ENCODE results near the gene SLC26A1. TPM values are rescaled to one million over a fixed set of nuclear protein-coding genes. Genes with fewer than 3 reads are reported as not detected.

SLC26A1 gene
- total and polyA plus RNA-seq, 2 of the 13 experiments (the other 11 are each of a cell fraction or from before 2014, with no cell fraction given): 5.4 to 22.9 TPM

- no peak for TF ChIP-seq TOE1 (CRISPR knock-in tag; IDR thresholded peaks at IDR 0.05)
- TF ChIP-seq IKZF1 (IDR thresholded peaks at IDR 0.05): no peak
- peak; percentile 42; the same call in 1 of the 2 replicates for TF ChIP-seq CEBPG (CRISPR knock-in tag; IDR thresholded peaks at IDR 0.05)
- TF ChIP-seq, protein P1, sequence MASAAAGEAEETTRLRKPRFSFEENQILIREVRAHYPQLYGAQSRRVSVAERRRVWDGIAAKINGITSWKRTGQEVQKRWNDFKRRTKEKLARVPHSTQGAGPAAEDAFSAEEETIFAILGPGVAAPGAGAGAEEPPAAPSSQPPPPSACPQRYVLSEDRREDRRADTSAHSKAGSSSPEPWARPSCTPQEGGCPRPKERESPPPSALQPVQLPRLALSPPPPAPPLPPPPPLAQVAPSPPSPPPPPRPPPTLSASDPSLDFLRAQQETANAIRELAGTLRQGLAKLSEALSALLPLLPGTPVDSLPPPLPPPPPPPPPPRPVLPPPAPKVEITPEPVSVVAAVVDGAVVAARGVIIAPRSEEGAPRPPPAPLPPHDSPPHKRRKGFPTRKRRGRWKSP (CRISPR knock-in tag; IDR thresholded peaks at IDR 0.05): no peak
- TF ChIP-seq HOXA3 (CRISPR knock-in tag; IDR thresholded peaks at IDR 0.05): peak; percentile 70
- TF ChIP-seq, protein P2, sequence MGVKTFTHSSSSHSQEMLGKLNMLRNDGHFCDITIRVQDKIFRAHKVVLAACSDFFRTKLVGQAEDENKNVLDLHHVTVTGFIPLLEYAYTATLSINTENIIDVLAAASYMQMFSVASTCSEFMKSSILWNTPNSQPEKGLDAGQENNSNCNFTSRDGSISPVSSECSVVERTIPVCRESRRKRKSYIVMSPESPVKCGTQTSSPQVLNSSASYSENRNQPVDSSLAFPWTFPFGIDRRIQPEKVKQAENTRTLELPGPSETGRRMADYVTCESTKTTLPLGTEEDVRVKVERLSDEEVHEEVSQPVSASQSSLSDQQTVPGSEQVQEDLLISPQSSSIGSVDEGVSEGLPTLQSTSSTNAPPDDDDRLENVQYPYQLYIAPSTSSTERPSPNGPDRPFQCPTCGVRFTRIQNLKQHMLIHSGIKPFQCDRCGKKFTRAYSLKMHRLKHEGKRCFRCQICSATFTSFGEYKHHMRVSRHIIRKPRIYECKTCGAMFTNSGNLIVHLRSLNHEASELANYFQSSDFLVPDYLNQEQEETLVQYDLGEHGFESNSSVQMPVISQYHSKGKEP (CRISPR knock-in tag; IDR thresholded peaks at IDR 0.05): no peak
- TF ChIP-seq, protein P3, sequence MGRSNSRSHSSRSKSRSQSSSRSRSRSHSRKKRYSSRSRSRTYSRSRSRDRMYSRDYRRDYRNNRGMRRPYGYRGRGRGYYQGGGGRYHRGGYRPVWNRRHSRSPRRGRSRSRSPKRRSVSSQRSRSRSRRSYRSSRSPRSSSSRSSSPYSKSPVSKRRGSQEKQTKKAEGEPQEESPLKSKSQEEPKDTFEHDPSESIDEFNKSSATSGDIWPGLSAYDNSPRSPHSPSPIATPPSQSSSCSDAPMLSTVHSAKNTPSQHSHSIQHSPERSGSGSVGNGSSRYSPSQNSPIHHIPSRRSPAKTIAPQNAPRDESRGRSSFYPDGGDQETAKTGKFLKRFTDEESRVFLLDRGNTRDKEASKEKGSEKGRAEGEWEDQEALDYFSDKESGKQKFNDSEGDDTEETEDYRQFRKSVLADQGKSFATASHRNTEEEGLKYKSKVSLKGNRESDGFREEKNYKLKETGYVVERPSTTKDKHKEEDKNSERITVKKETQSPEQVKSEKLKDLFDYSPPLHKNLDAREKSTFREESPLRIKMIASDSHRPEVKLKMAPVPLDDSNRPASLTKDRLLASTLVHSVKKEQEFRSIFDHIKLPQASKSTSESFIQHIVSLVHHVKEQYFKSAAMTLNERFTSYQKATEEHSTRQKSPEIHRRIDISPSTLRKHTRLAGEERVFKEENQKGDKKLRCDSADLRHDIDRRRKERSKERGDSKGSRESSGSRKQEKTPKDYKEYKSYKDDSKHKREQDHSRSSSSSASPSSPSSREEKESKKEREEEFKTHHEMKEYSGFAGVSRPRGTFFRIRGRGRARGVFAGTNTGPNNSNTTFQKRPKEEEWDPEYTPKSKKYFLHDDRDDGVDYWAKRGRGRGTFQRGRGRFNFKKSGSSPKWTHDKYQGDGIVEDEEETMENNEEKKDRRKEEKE (IDR thresholded peaks at IDR 0.05): no peak
These were observed 9.0 kb upstream of the SLC26A1 start (continued) for GRCh38 chr4:1002131-1002630.

GRCh38 chr4:1001561-1002130 is 8.4 kb upstream of the SLC26A1 start:
- WGBS (ENCODE audit: low lambda C conversion rate): 92% methylated on average over 11 of the region's 48 CpGs
- no peak overlapping the region for H2AFZ ChIP-seq (ENCODE audit: low read length)
- DNase-seq (ENCODE audit: low spot score): no peak
- no peak overlapping the region for H3K4me3 ChIP-seq (replicated peaks in 1 of 3; ENCODE audit: insufficient read depth in 1 of 3, low read depth in 2 of 3, low read length in 3 of 3)
- FAIRE-seq: no peak
- H3K36me3 ChIP-seq (replicated peaks in 1 of 2; ENCODE audit: control insufficient read depth in 1 of 2, insufficient read depth in 2 of 2, low read length in 2 of 2): no peaks in the 10 kb centered on the region
- intact Hi-C loops (cut with micrococcal nuclease; ENCODE audit: unreplicated experiment) (no loop called here), in situ Hi-C loops (cut with HindIII; ENCODE audit: extremely low pct_ligation_motif_present, low pct_unique_long_range_greater_than_20kb) (no loop called here)
- no peak overlapping the region for H3K27ac ChIP-seq (ENCODE audit: extremely low read length, insufficient read depth, low read length)
- peaks cover 12 to 35% of the 10 kb centered on the region in 2 experiments; a peak in 4 of 5 replicates for H3K27me3 ChIP-seq (ENCODE audit: control insufficient read depth in 1 of 2, insufficient read depth in 2 of 2, low read length in 2 of 2)
- H3K9ac ChIP-seq (ENCODE audit: insufficient read depth, low read depth, low read length): no peak overlapping the region
- CTCF ChIA-PET (ENCODE audit: low intra/inter-chr PET ratio, low total read pairs): no interaction called here
- H4K20me1 ChIP-seq (ENCODE audit: insufficient read depth, low read length): no peaks in the 10 kb centered on the region
- H3K79me2 ChIP-seq (ENCODE audit: insufficient read depth, low read length): no peaks in the 10 kb centered on the region
- H3K9me3 ChIP-seq (ENCODE audit: low read length): no peaks in the 10 kb centered on the region
- POLR2A ChIA-PET: no interaction called here
- BruUV-seq (replicated peaks): no TSS peak
- ATAC-seq: no peak
- peaks cover 13% of the 10 kb centered on the region for H3K4me1 ChIP-seq (ENCODE audit: insufficient read depth, low read length)
- no peak overlapping the region for H3K4me2 ChIP-seq (ENCODE audit: low read depth, low read length)
- no peak for TF ChIP-seq SMAD3 (CRISPR knock-in tag; IDR thresholded peaks at IDR 0.05)
- TF ChIP-seq FOXA1 (IDR thresholded peaks at IDR 0.05): no peak
- no peak for TF ChIP-seq FOXA1 (CRISPR knock-in tag; IDR thresholded peaks at IDR 0.05)
- TF ChIP-seq ZNF598 (CRISPR knock-in tag; IDR thresholded peaks at IDR 0.05; ENCODE audit: borderline replicate concordance): no peak
- no peak for TF ChIP-seq ZNF430 (CRISPR knock-in tag; IDR thresholded peaks at IDR 0.05)
- no peak for TF ChIP-seq ARID2 (CRISPR knock-in tag; IDR thresholded peaks at IDR 0.05; ENCODE audit: borderline replicate concordance)
- TF ChIP-seq STAT5B (CRISPR knock-in tag; IDR thresholded peaks at IDR 0.05): no peak
- TF ChIP-seq ZNF432 (CRISPR knock-in tag; IDR thresholded peaks at IDR 0.05; ENCODE audit: borderline replicate concordance): no peak
- no peak for TF ChIP-seq TOPORS (CRISPR knock-in tag; IDR thresholded peaks at IDR 0.05)
- no peak for TF ChIP-seq SRSF1 (optimal IDR thresholded peaks at IDR 0.05; ENCODE audit: low read depth, low read length)
- TF ChIP-seq RFX1 (IDR thresholded peaks at IDR 0.05): no peak
- TF ChIP-seq JUN (CRISPR knock-in tag; IDR thresholded peaks at IDR 0.05): no peak
- no peak for TF ChIP-seq GLI4 (CRISPR knock-in tag; IDR thresholded peaks at IDR 0.05; ENCODE audit: borderline replicate concordance)

Data from HepG2 (cell line).